ENCODE data around the gene HIVEP3.

DNA sequence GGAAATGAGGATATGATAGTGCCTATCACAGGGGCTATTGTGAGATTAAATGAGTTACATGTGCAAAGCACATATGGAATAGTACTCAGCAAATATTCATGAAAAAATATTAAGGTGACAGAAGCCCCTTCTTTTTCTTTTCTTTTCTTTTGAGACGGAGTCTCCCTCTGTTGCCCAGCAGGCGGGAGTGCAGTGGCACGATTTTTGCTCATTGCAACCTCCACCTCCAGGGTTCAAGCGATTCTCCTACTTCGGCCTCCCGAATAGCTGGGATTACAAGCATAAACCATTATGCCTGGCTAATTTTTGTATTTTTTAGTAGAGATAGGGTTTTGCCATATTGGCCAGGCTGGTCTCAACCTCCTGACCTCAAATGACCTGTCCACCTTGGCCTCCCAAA is 139.4 kb downstream of the HIVEP3 start:
- TF ChIP-seq POLR2A (IDR thresholded peaks at IDR 0.05) (no peak), EP300 (IDR thresholded peaks at IDR 0.05) (no peak)
- TF ChIP-seq, protein P1, sequence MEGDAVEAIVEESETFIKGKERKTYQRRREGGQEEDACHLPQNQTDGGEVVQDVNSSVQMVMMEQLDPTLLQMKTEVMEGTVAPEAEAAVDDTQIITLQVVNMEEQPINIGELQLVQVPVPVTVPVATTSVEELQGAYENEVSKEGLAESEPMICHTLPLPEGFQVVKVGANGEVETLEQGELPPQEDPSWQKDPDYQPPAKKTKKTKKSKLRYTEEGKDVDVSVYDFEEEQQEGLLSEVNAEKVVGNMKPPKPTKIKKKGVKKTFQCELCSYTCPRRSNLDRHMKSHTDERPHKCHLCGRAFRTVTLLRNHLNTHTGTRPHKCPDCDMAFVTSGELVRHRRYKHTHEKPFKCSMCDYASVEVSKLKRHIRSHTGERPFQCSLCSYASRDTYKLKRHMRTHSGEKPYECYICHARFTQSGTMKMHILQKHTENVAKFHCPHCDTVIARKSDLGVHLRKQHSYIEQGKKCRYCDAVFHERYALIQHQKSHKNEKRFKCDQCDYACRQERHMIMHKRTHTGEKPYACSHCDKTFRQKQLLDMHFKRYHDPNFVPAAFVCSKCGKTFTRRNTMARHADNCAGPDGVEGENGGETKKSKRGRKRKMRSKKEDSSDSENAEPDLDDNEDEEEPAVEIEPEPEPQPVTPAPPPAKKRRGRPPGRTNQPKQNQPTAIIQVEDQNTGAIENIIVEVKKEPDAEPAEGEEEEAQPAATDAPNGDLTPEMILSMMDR (IDR thresholded peaks at IDR 0.05), result no peak
